ENCODE results near the gene LRRC23. TPM values are rescaled to one million over a fixed set of nuclear protein-coding genes. Genes with fewer than 3 reads are reported as not detected.
"Not testable (repeated sequence)": the region's sequence is repeated elsewhere in the genome, so short reads cannot be mapped to it uniquely, and the experiment has no call there.

The LRRC23 gene
- total and polyA plus RNA-seq, 9 of the 15 experiments (the other 6 are each of a cell fraction or from before 2014, with no cell fraction given), result 2.2 to 7.0 (median 3.0) TPM

- H3K9me1 ChIP-seq (ENCODE audit: control insufficient read depth, insufficient read depth, low read length); DNase-seq (ENCODE audit: extremely low read depth in 1 of 4, low spot score in 3 of 4); in situ Hi-C loops (cut with MboI); ATAC-seq; H3K36me3 ChIP-seq (ENCODE audit: control insufficient read depth, insufficient read depth, low read length); CTCF ChIA-PET (ENCODE audit: low intra/inter-chr PET ratio); H3K9me3 ChIP-seq (replicated peaks; ENCODE audit: control insufficient read depth, insufficient read depth, low read depth, low read length); H4K20me1 ChIP-seq (replicated peaks; ENCODE audit: control insufficient read depth, insufficient read depth, low read length); H3K79me2 ChIP-seq (ENCODE audit: control insufficient read depth, insufficient read depth, low read length); FAIRE-seq; BruUV-seq (replicated peaks); H3K27me3 ChIP-seq (ENCODE audit: control insufficient read depth in 2 of 2, insufficient read depth in 2 of 2, low read length in 2 of 2): not testable (repeated sequence)
- Histone ChIP-seq H3K9ac (ENCODE audit: insufficient read depth in 1 of 2, low read depth in 2 of 2, low read length in 2 of 2) (peak overlapping the region in 1 of 2 experiments; percentile 90; a peak in 2 of 4 replicates), H3K27ac (ENCODE audit: extremely low read depth, low read depth, low read length) (peak overlapping the region; percentile 96), H2AFZ (ENCODE audit: low read depth, low read length) (peak overlapping the region; percentile 87), H3K4me1 (replicated peaks in 1 of 2; ENCODE audit: control insufficient read depth in 2 of 2, insufficient read depth in 2 of 2, low read length in 2 of 2) (peaks cover 12 to 19% of the 10 kb centered on the region in 2 experiments; a peak in 4 of 5 replicates), H3K4me2 (ENCODE audit: insufficient read depth, low read length) (peak overlapping the region; percentile 74), H3K4me3 (peak overlapping the region; percentile 25; the same call in 1 of the 2 replicates)
- 83% methylated on average over 17 of the region's 21 CpGs for WGBS (ENCODE audit: insufficient coverage, low coverage, missing lambda C conversion rate)
- POLR2A ChIA-PET, result interaction anchor here (0.8 to 1.8 kb wide), 3 partner anchors 9 to 18 kb away, joined by 4 to 17 read pairs (median 4); partner anchors contain the start of gene SPSB2
- TF ChIP-seq ZNF121 (CRISPR knock-in tag; conservative IDR thresholded peaks at IDR 0.05), result peak; percentile 53; the same call in 1 of the 2 replicates
- TF ChIP-seq MLLT1 (IDR thresholded peaks at IDR 0.05), result peak in 1 of 2 experiments; percentile 25; a peak in 1 of 4 replicates
- TF ChIP-seq TRIM24 (IDR thresholded peaks at IDR 0.05), result 0 out of 4 replicates have a peak, but pooled peaks of 1 of the 2 experiments have one; percentile 31
- TF ChIP-seq ZNF644 (tag; IDR thresholded peaks at IDR 0.05; ENCODE audit: low read depth), result peak; percentile 36; the same call in 1 of the 2 replicates
- intact Hi-C loops (cut with micrococcal nuclease), result loop anchor here (2.0 kb wide), 1 partner anchor 17 kb away; the partner anchor contains the start of gene SPSB2
Measured at GRCh38 chr12:6889775-6890573, 14.6 kb upstream of the LRRC23 start.
